ENCODE measurements around the gene IGF2BP2.

IGF2BP2 gene

GRCh38 chr3:185789891-185790830 is 34.7 kb downstream of the IGF2BP2 start:
- no peak for TF ChIP-seq CTCF (IDR thresholded peaks at IDR 0.05)

- TF ChIP-seq CTCF (IDR thresholded peaks at IDR 0.05): no peak
Observed at GRCh38 chr3:185789134-185789533, 35.7 kb downstream of the IGF2BP2 start.

GRCh38 chr3:185788292-185788691 is 36.5 kb downstream of the IGF2BP2 start:
- TF ChIP-seq CTCF (IDR thresholded peaks at IDR 0.05): no peak

- TF ChIP-seq CTCF (IDR thresholded peaks at IDR 0.05): no peak
Observed at GRCh38 chr3:185786956-185787877, 37.6 kb downstream of the IGF2BP2 start.

GRCh38 chr3:185784317-185784716 is 40.5 kb downstream of the IGF2BP2 start:
- no peak for TF ChIP-seq CTCF (IDR thresholded peaks at IDR 0.05)

GRCh38 chr3:185781759-185782158 is 43.1 kb downstream of the IGF2BP2 start:
- no peak for TF ChIP-seq CTCF (IDR thresholded peaks at IDR 0.05)

- no peak for TF ChIP-seq CTCF (IDR thresholded peaks at IDR 0.05)
Observed at GRCh38 chr3:185779461-185779860, 45.4 kb downstream of the IGF2BP2 start.
